Muscle of arm (tissue), 12 donors: ENCODE results near the gene HAPLN3. TPM values are rescaled to one million over a fixed set of nuclear protein-coding genes. Genes with fewer than 3 reads are reported as not detected.
A peak's percentile ranks its signal among the peaks of the same experiment; 100 is the strongest.

Source experiments
- DNase-seq: peaks from one replicate; pipeline ENCODE4 v3.0.0-alpha.2; 2013
- polyA plus RNA-seq, 12 donors: library from polyadenylated mRNA; unstranded; fragments of 120-200 nt; gene quantifications; one replicate each; pipeline ENCODE4 v1.2.1, GENCODE V29; 2013; ENCODE audit not compliant: insufficient read length in 12 of 12

The HAPLN3 gene
- polyA plus RNA-seq, 12 donors = 5.6 to 18.2 (median 8.7) TPM; not detected in 2

- DNase-seq = peak; percentile 90
Measured at GRCh38 chr15:88897456-88898194, 2.3 kb upstream of the HAPLN3 start.

DNA sequence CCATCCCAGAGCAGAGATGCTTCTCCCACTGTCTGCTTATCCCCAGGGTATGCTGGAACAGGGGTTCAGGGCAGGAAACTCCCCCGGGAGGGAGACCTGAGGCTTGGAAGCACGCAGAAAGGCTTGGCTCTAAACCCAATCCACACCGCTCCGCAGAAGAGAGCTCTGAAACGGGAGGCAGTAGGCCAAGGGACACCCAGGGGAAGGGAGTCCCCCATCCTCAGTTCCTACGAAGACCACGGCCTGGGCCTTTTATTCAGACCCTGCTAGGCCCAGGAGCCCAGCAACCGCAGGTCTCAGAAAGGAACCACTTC is 1.8 kb upstream of the HAPLN3 start:
- no peak for DNase-seq

DNA sequence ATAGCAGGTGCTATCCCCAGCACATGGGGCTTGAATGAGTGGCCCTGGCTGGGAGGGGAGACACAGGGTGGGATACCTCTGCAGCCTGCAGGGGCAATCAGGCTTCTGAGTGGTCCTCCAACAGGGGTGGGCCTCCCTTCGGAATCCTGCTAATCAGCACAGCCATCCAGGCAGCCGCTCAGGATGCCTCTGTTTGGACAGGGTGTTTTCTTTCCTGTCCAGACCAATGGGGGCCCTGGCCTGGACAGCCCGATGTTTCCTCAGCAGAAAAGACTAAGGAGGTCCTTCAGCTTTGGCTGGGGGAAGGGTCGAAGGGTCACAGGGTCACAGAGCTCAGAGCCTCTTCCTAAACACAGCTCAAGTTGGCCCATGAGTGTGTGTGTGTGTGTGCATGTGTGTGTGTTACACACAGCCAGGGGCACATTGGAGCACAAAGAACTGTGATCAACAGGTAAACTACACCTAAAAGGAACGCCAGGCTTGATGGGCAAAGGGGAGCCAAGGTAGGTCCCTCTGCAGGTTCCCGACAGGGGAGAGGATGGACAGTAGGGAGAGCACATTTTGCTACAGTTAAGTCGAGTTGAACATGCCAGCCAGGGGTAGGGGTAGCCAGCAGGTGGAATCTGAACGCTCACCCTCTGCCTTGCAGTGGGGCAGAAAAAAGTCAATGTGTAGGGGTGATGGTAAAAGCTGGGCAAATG is 1.1 kb upstream of the HAPLN3 start:
- DNase-seq = no peak

GRCh38 chr15:88894348-88894818 is 961 bp downstream of the HAPLN3 start:
- no peak for DNase-seq

DNA sequence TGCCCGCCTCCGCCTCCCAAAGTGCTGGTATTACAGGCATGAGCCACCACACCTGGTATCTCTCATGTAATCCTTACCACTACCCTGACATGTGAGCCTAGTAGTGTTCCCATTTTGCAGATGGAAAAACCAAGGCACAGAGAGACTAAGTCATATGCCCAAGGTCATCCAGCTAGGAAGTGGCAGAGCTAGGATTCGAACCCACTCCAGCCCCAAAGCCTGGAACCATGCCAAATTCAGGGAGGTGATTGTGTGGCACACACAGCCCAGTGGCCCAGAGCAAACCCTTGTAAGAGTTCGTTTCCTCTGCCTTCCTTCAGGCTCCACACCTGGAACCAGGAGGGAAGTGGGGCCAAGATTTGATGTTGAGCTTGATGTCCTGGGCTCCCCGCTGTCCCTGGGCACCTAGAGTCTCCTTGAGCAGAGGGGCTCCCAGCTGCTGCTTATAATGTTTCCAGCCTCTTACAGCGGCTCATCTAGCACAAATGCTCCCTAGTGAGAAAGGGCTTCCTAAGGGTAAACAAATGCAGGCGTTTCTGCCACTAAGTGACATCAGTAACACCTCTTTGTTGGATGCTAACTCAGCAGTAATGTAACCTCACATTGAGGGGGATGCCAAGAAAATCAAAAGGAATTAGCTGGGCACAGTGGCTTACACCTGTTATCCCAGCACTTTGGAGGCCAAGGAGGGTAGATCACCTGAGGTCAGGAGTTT is 3.6 kb downstream of the HAPLN3 start:
- no peak for DNase-seq

- no peak for DNase-seq
Measured at GRCh38 chr15:88890495-88890894, 4.8 kb downstream of the HAPLN3 start.

DNA sequence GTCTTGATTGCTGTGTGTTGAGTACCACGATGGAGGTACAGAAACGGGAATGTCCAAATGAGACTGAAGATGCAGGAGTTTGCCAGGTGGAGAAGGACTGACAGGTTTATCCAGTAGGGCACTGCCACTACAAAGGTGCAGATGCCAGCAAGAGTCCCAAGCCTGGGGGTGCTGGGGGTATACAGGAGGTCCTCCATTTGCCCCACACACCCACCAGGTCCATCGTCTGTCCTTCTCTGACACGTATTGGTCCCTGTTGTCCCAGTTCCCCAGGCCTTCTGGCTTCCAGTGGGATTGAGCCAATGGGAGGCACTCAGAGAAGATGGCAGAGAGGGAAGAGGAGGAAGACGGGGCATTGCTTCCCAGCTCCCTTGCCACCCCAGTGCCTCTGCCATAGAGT is 6.6 kb downstream of the HAPLN3 start:
- no peak for DNase-seq

GRCh38 chr15:88887068-88887580 is 8.2 kb downstream of the HAPLN3 start:
- DNase-seq = no peak

- no peak for DNase-seq
Measured at GRCh38 chr15:88882785-88883184, 12.6 kb downstream of the HAPLN3 start.

- no peak for DNase-seq
Measured at GRCh38 chr15:88881775-88882174, 13.6 kb downstream of the HAPLN3 start.

DNA sequence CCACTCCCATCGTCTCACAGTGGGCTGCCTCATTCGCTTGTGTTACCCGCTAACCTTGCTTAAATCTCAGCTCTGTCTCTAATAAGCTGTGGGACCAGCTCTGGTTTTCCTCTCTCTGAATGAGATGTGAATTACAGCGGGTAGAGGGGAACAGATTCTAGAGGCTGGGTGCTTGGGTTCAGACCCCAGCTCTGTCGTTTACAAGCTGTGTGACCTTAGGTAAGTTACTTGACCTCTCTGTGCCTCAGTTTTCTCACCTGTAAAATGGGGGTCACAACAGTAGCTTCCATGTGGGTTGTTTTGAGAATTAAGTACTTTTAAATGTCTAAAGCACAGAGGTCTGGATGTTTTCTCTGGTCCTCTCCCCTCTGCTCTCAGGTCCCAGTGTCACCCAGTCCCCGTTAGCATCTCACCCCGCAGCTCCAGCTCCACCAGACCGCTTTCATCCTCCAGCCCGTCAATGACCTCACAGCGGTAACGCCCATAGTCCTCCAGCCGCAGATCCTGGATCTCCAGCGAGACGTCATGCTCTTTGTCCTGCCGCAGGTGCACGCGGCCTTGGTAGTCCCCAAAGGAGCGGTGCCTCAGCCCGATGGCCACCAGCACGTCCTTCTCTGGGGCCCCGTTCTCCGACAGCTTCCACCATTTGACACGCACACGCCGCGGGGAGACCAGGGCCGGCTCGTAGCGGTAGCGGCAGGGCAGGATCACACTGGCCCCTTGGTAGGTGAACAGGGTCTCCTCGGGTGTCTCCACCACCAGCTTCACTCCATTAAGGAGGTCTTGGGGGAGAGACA is 14.2 kb downstream of the HAPLN3 start:
- no peak for DNase-seq

GRCh38 chr15:88878720-88879184 is 16.6 kb downstream of the HAPLN3 start:
- no peak for DNase-seq

- no peak for DNase-seq
Measured at GRCh38 chr15:88877906-88878305, 17.4 kb downstream of the HAPLN3 start.

DNA sequence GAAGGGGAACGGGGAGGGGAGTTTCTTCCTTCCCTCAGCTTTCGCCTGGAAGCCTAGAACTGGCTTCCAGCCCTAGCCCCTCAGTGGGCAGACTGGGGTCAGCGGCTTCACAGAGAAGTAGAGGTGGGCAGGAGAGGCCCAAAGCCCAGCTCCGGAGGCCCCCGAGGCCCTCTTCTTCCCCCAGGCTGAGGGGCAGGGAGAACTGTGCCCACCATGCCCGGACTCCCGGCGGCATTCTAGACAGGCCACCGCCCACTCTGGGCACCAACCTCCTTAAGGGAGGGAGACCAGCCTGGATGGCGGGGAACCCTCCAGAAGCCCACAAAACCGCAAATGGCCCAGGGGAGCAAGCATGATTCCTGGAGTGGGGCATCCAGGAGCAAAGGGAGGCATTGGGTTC is 17.9 kb downstream of the HAPLN3 start:
- no peak for DNase-seq

DNA sequence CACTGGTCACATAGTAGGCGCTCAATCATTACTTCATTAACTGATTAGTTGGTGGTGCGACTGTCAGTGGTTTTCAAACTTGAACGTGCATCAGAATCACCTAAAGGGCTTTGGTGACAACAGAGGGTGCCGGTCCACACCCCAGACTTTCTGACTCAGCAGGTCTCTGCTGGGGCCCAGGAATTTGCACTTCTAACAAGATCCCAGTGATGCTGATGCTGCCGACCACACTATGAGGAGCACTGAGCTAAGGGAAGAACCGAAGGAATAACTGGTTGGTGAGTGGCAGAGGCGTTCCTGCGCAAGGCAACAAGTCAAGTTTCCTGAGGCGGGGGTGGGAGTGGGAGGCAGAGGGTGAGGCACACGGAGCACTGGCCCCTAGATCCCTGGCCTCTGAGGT is 18.8 kb downstream of the HAPLN3 start:
- DNase-seq = no peak

- DNase-seq = no peak
Measured at GRCh38 chr15:88874684-88875083, 20.7 kb downstream of the HAPLN3 start.

- DNase-seq = no peak
Measured at GRCh38 chr15:88874275-88874674, 21.1 kb downstream of the HAPLN3 start.

DNA sequence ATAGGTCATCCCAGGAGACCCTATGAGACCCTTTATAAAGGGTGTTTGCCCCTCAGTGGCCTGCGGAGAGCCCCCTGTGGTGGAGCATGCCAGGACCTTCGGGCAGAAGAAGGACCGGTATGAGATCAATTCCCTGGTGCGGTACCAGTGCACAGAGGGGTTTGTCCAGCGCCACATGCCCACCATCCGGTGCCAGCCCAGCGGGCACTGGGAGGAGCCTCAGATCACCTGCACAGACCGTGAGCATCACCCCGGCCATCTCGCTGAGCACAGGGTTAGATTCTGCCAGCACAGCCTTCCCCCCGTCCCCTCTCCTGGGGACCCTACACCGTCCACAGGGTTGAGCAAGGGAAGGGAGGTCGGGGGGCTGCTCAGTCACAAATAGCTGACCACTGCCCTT is 21.6 kb downstream of the HAPLN3 start:
- no peak for DNase-seq

DNA sequence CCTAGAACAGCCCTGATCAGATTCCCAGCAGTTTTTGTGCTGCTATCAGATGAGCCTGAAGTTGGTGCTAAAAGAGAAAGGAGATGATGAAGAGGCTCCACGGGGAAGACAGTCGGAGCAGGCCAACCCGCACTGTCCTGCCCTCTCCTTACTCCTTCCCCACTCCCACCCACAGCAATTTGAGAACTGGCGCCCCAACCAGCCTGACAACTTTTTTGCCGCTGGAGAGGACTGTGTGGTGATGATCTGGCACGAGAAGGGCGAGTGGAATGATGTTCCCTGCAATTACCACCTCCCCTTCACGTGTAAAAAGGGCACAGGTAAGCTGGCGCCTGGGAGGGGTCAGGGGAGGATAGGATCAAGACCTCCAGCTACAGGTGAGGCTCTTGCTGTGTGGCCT is 22.6 kb downstream of the HAPLN3 start:
- no peak for DNase-seq

- DNase-seq = no peak
Measured at GRCh38 chr15:88872106-88872505, 23.2 kb downstream of the HAPLN3 start.

DNA sequence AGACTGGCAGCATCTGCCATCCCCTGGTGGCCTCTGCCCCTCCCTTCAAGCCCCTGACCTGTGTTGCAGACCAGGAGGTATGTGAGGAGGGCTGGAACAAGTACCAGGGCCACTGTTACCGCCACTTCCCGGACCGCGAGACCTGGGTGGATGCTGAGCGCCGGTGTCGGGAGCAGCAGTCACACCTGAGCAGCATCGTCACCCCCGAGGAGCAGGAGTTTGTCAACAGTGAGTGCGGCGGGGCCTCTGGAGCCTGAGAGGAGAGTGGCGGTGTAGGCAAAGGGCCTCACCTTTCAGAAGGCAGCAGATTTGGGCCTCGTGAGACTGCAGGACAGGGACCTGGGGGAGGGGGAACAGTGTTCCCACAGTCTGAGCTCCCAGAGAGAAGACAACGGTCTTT is 24.0 kb downstream of the HAPLN3 start:
- DNase-seq = no peak
